ENCODE data around the gene PEMT.

DNA sequence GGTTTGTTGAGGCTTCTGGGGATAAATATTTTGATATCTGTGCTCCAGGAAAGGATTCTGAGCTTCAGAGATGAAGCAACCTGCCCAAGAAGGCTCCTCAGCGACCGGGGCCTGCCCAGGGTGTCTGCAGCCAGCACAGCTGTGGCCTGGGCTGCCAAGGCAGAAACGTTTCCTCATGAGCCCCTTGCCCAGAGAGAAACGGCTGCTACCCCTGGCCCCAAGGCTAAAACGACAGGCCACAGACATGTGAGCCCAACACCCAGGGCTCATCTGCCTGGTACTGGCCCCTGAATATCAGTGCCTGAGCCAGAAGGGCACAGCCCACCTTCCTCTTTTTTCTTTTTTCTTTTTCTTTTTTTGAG is 49.9 kb downstream of the PEMT start:
- TF ChIP-seq, protein P1, sequence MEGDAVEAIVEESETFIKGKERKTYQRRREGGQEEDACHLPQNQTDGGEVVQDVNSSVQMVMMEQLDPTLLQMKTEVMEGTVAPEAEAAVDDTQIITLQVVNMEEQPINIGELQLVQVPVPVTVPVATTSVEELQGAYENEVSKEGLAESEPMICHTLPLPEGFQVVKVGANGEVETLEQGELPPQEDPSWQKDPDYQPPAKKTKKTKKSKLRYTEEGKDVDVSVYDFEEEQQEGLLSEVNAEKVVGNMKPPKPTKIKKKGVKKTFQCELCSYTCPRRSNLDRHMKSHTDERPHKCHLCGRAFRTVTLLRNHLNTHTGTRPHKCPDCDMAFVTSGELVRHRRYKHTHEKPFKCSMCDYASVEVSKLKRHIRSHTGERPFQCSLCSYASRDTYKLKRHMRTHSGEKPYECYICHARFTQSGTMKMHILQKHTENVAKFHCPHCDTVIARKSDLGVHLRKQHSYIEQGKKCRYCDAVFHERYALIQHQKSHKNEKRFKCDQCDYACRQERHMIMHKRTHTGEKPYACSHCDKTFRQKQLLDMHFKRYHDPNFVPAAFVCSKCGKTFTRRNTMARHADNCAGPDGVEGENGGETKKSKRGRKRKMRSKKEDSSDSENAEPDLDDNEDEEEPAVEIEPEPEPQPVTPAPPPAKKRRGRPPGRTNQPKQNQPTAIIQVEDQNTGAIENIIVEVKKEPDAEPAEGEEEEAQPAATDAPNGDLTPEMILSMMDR (IDR thresholded peaks at IDR 0.05): no peak
- TF ChIP-seq POLR2A (IDR thresholded peaks at IDR 0.05) (no peak), EP300 (IDR thresholded peaks at IDR 0.05) (no peak)
